ENCODE results near the gene MCFD2. TPM values are rescaled to one million over a fixed set of nuclear protein-coding genes. Genes with fewer than 3 reads are reported as not detected.
"Not testable (repeated sequence)": the region's sequence is repeated elsewhere in the genome, so short reads cannot be mapped to it uniquely, and the experiment has no call there.

Gene MCFD2
- polyA plus RNA-seq, 1 donor (not counting 4 experiments of a cell fraction or from before 2014, with no cell fraction given) = 132 TPM

DNA sequence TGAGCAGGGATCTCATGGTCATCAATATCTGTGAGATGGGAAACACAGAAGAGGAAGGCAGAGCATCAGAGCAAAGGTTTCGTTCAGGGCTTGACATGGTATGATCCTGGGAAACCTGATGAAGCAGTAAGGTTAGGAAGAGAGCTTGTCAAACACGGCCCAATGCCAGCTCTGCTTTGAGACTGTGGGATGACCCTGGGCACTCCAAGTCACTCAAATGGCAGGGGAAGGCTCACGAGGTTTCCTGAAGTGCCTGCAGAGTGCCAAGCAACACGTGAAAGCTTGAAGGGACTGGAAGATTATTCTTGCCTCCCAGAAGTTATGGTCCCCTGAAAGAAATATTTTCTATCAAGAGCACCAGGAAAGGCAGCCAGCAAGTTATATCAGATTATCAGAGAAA lies 6.5 kb downstream of the MCFD2 start:
- peaks cover 17% of the 10 kb centered on the region for H3K9me1 ChIP-seq (ENCODE audit: control insufficient read depth, extremely low read depth, insufficient read depth, low read length)
- no peaks in the 10 kb centered on the region for H3K27me3 ChIP-seq (ENCODE audit: control insufficient read depth, extremely low read depth, insufficient read depth, low read length)
- H3K9ac ChIP-seq (ENCODE audit: control insufficient read depth, extremely low read depth, insufficient read depth, low read length) = no peak overlapping the region
- no peak for DNase-seq (ENCODE audit: low read depth, low spot score)
- H2AFZ ChIP-seq (ENCODE audit: control insufficient read depth, low read length) = no peak overlapping the region
- H3K36me3 ChIP-seq (ENCODE audit: control insufficient read depth in 2 of 2, extremely low read depth in 1 of 2, insufficient read depth in 2 of 2, low read length in 2 of 2) = peaks cover 38 to 48% of the 10 kb centered on the region in 2 experiments
- peaks cover 32% of the 10 kb centered on the region for H4K20me1 ChIP-seq (ENCODE audit: control insufficient read depth, extremely low read depth, insufficient read depth, low read length)
- TF ChIP-seq, protein P1, sequence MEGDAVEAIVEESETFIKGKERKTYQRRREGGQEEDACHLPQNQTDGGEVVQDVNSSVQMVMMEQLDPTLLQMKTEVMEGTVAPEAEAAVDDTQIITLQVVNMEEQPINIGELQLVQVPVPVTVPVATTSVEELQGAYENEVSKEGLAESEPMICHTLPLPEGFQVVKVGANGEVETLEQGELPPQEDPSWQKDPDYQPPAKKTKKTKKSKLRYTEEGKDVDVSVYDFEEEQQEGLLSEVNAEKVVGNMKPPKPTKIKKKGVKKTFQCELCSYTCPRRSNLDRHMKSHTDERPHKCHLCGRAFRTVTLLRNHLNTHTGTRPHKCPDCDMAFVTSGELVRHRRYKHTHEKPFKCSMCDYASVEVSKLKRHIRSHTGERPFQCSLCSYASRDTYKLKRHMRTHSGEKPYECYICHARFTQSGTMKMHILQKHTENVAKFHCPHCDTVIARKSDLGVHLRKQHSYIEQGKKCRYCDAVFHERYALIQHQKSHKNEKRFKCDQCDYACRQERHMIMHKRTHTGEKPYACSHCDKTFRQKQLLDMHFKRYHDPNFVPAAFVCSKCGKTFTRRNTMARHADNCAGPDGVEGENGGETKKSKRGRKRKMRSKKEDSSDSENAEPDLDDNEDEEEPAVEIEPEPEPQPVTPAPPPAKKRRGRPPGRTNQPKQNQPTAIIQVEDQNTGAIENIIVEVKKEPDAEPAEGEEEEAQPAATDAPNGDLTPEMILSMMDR (optimal IDR thresholded peaks at IDR 0.05 in 1 of 3, IDR thresholded peaks at IDR 0.05 in 1 of 3, conservative IDR thresholded peaks at IDR 0.05 in 1 of 3; ENCODE audit: extremely low read depth in 1 of 3, insufficient read depth in 2 of 3, low read length in 3 of 3) = no peak
- TF ChIP-seq EZH2 (IDR thresholded peaks at IDR 0.05; ENCODE audit: low read length) = no peak
- peak overlapping the region; percentile 62 for H3K4me2 ChIP-seq (ENCODE audit: control insufficient read depth, extremely low read depth, insufficient read depth, low read depth, low read length)
- dilution Hi-C loops (cut with MboI; ENCODE audit: extremely low pct_ligation_motif_present, low sequenced_read_pairs) = no loop called here
- H3K4me1 ChIP-seq (ENCODE audit: control insufficient read depth, extremely low read depth, insufficient read depth, low read length) = peaks cover 28% of the 10 kb centered on the region
- H3K9me3 ChIP-seq (ENCODE audit: control insufficient read depth, low read depth, low read length) = no peaks in the 10 kb centered on the region
- no peak overlapping the region for H3K4me3 ChIP-seq (ENCODE audit: control insufficient read depth in 2 of 3, extremely low read depth in 1 of 3, insufficient read depth in 2 of 3, low read depth in 1 of 3, low read length in 3 of 3)
- no peak for FAIRE-seq
- peak overlapping the region; percentile 49 for H3K27ac ChIP-seq (ENCODE audit: control insufficient read depth, insufficient read depth, low read length)
- H3K79me2 ChIP-seq (ENCODE audit: control insufficient read depth, insufficient read depth, low read length) = peaks cover 65% of the 10 kb centered on the region

DNA sequence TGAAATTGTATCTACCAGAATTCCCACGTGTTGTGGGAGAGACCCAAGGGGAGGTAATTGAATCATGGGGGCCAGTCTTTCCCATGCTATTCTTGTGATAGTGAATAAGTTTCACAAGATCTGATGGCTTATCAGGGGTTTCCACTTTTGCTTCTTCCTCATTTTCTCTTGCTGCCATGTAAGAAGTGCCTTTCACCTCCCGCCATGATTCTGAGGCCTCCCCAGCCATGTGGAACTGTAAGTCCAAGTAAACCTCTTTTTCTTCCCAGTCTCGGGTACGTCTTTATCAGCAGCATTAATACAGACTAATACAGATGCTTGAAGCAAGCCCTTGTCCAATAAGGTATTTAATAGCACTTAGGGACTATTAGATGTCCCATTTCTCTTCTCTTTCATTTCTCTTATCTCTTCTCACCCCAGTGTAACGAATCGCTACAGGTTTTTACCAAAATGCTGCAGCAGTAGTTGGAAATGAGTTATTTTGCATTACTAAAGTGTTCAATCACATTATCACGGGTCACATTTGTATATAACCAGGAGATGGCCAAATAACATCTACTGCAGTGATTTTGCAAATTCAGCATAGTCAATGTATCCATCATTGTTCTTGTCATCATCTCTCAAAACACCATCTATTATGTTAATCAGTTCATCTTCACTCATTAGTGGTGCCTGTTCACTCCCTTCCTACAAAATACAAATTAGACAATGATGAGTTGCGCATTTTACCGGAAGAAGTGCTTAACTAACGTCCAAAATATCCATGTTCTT lies 10.5 kb downstream of the MCFD2 start:
- H3K9ac ChIP-seq (ENCODE audit: control insufficient read depth, extremely low read depth, insufficient read depth, low read length); FAIRE-seq; DNase-seq (ENCODE audit: low read depth, low spot score); H3K4me3 ChIP-seq (ENCODE audit: control insufficient read depth in 2 of 3, extremely low read depth in 1 of 3, insufficient read depth in 2 of 3, low read depth in 1 of 3, low read length in 3 of 3); H3K4me2 ChIP-seq (ENCODE audit: control insufficient read depth, extremely low read depth, insufficient read depth, low read depth, low read length); H3K9me3 ChIP-seq (ENCODE audit: control insufficient read depth, low read depth, low read length); H2AFZ ChIP-seq (ENCODE audit: control insufficient read depth, low read length); dilution Hi-C loops (cut with MboI; ENCODE audit: extremely low pct_ligation_motif_present, low sequenced_read_pairs); H3K27me3 ChIP-seq (ENCODE audit: control insufficient read depth, extremely low read depth, insufficient read depth, low read length); H3K27ac ChIP-seq (ENCODE audit: control insufficient read depth, insufficient read depth, low read length): not testable (repeated sequence)
- Histone ChIP-seq H4K20me1 (ENCODE audit: control insufficient read depth, extremely low read depth, insufficient read depth, low read length) (peaks cover 23% of the 10 kb centered on the region), H3K36me3 (ENCODE audit: control insufficient read depth in 2 of 2, extremely low read depth in 1 of 2, insufficient read depth in 2 of 2, low read length in 2 of 2) (peaks cover 29 to 33% of the 10 kb centered on the region in 2 experiments), H3K4me1 (ENCODE audit: control insufficient read depth, extremely low read depth, insufficient read depth, low read length) (peaks cover 12% of the 10 kb centered on the region), H3K79me2 (ENCODE audit: control insufficient read depth, insufficient read depth, low read length) (peaks cover 26% of the 10 kb centered on the region), H3K9me1 (ENCODE audit: control insufficient read depth, extremely low read depth, insufficient read depth, low read length) (peaks cover 11% of the 10 kb centered on the region)

DNA sequence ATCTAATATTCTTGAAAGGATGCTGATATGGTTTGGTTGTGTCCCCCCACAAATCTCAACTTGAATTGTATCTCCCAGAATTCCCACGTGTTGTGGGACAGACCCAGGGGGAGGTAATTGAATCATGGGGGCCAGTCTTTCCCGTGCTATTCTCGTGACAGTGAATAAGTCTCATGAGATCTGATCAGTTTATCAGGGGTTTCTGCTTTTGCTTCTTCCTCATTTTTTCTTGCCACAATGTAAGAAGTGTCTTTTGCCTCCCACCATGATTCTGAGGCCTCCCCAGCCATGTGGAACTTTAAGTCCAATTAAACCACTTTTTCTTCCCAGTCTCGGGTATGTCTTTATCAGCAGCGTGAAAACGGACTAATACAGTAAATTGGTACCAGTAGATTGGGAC lies 12.6 kb downstream of the MCFD2 start:
- FAIRE-seq; H3K27ac ChIP-seq (ENCODE audit: control insufficient read depth, insufficient read depth, low read length); H3K4me3 ChIP-seq (ENCODE audit: control insufficient read depth in 2 of 3, extremely low read depth in 1 of 3, insufficient read depth in 2 of 3, low read depth in 1 of 3, low read length in 3 of 3); H2AFZ ChIP-seq (ENCODE audit: control insufficient read depth, low read length); H3K79me2 ChIP-seq (ENCODE audit: control insufficient read depth, insufficient read depth, low read length); dilution Hi-C loops (cut with MboI; ENCODE audit: extremely low pct_ligation_motif_present, low sequenced_read_pairs); H4K20me1 ChIP-seq (ENCODE audit: control insufficient read depth, extremely low read depth, insufficient read depth, low read length); H3K9ac ChIP-seq (ENCODE audit: control insufficient read depth, extremely low read depth, insufficient read depth, low read length); DNase-seq (ENCODE audit: low read depth, low spot score); H3K9me3 ChIP-seq (ENCODE audit: control insufficient read depth, low read depth, low read length); H3K4me1 ChIP-seq (ENCODE audit: control insufficient read depth, extremely low read depth, insufficient read depth, low read length); H3K27me3 ChIP-seq (ENCODE audit: control insufficient read depth, extremely low read depth, insufficient read depth, low read length); H3K9me1 ChIP-seq (ENCODE audit: control insufficient read depth, extremely low read depth, insufficient read depth, low read length); H3K4me2 ChIP-seq (ENCODE audit: control insufficient read depth, extremely low read depth, insufficient read depth, low read depth, low read length): not testable (repeated sequence)
- H3K36me3 ChIP-seq (ENCODE audit: control insufficient read depth in 2 of 2, extremely low read depth in 1 of 2, insufficient read depth in 2 of 2, low read length in 2 of 2) = peaks cover 14 to 19% of the 10 kb centered on the region in 2 experiments
